ENCODE results near the gene STEEP1.

GRCh38 chrX:119497185-119497584 is 68.0 kb downstream of the STEEP1 start:
- TF ChIP-seq CTCF (IDR thresholded peaks at IDR 0.05) (no peak), POLR2A (IDR thresholded peaks at IDR 0.05) (no peak)
